Measurements from ENCODE around the gene HAO1.

Gene HAO1

DNA sequence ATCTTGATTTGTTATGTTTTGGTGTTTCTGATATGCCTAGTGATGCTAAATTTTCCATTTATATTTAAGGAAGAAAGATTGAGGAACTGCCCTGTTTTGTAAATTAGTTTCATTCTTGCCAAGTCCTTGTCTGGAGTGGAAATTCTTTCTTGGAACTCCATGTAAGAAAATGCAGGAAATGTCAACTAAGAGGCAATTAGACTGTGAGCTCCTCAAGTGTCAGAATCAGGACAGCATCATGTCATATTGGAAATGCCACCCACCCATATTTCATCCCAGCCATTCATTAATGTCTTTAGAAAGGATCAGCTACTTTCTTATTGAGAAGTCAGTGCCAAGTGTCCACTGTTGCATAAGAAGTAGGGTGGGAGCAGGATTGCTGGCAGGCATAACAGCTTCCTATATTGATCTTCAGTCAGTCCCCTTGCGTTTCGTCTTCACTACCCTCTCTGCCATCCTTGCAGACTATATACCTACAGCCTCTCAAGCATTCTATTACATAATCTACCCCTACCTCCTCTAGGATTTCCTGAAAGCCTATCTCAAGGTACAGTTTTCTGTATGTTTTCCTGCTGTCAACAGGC, 42.4 kb downstream of the HAO1 start:
- DNase-seq: no peak
- Histone ChIP-seq H3K9me2 (replicated peaks; ENCODE audit: insufficient read depth, low read length) (no peaks in the 10 kb centered on the region), H3K79me2 (ENCODE audit: low read length) (no peaks in the 10 kb centered on the region), H4K20me1 (ENCODE audit: insufficient read depth, low read length) (no peaks in the 10 kb centered on the region), H3K4me2 (ENCODE audit: low read depth, low read length) (no peak overlapping the region), H3K4me1 (ENCODE audit: low read length) (no peaks in the 10 kb centered on the region), H3K36me3 (replicated peaks; ENCODE audit: insufficient read depth, low read length) (no peaks in the 10 kb centered on the region), H3K27ac (ENCODE audit: low read length) (no peak overlapping the region), H3K9me3 (replicated peaks; ENCODE audit: insufficient read depth, low read length) (no peaks in the 10 kb centered on the region), H3K9ac (ENCODE audit: low read length) (no peak overlapping the region), H3K4me3 (ENCODE audit: low read length) (no peak overlapping the region), H2AFZ (ENCODE audit: low read length) (no peak overlapping the region), H3K27me3 (replicated peaks; ENCODE audit: insufficient read depth, low read length) (no peaks in the 10 kb centered on the region), H3F3A (ENCODE audit: insufficient read depth, low read length) (no peaks in the 10 kb centered on the region)
- TF ChIP-seq EZH2 (optimal IDR thresholded peaks at IDR 0.05; ENCODE audit: low read depth, low read length) (no peak), CTCF (IDR thresholded peaks at IDR 0.05; ENCODE audit: low read length) (no peak), EZH2phosphoT487 (IDR thresholded peaks at IDR 0.05; ENCODE audit: low read length) (no peak)

- no peaks in the 10 kb centered on the region for H3K4me1 ChIP-seq (ENCODE audit: low read length)
- no peaks in the 10 kb centered on the region for H3K79me2 ChIP-seq (ENCODE audit: low read length)
- no peaks in the 10 kb centered on the region for H3K27me3 ChIP-seq (replicated peaks; ENCODE audit: insufficient read depth, low read length)
- no peak for TF ChIP-seq EZH2 (optimal IDR thresholded peaks at IDR 0.05; ENCODE audit: low read depth, low read length)
- H3F3A ChIP-seq (ENCODE audit: insufficient read depth, low read length): no peaks in the 10 kb centered on the region
- H2AFZ ChIP-seq (ENCODE audit: low read length): no peak overlapping the region
- H3K9ac ChIP-seq (ENCODE audit: low read length): no peak overlapping the region
- DNase-seq: no peak
- H4K20me1 ChIP-seq (ENCODE audit: insufficient read depth, low read length): no peaks in the 10 kb centered on the region
- no peak overlapping the region for H3K4me3 ChIP-seq (ENCODE audit: low read length)
- H3K9me3 ChIP-seq (replicated peaks; ENCODE audit: insufficient read depth, low read length): no peaks in the 10 kb centered on the region
- no peak overlapping the region for H3K4me2 ChIP-seq (ENCODE audit: low read depth, low read length)
- H3K9me2 ChIP-seq (replicated peaks; ENCODE audit: insufficient read depth, low read length): no peaks in the 10 kb centered on the region
- H3K36me3 ChIP-seq (replicated peaks; ENCODE audit: insufficient read depth, low read length): no peaks in the 10 kb centered on the region
- no peak overlapping the region for H3K27ac ChIP-seq (ENCODE audit: low read length)
Measured at GRCh38 chr20:7893014-7893730, 47.1 kb downstream of the HAO1 start.

DNA sequence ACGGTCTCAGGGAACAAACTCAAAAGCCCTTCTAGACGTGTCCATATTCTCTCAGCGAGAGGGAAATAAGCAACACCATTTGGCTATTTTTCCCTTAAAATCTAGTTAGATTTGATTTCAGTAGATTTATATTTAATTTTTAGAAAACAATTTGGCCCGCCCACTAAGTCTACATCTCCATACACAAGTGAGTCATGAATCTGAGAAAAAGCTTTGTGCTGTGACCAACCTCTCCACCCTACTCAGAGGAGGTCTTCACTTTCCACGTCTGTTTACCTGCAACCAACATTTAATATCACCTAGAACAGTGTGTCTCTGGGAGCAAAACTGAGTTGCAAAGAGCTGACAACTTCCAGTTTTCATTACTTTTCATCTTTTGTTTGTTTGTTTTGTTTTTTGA, 48.6 kb downstream of the HAO1 start:
- H2AFZ ChIP-seq (ENCODE audit: low read length): no peak overlapping the region
- H4K20me1 ChIP-seq (ENCODE audit: insufficient read depth, low read length): no peaks in the 10 kb centered on the region
- no peaks in the 10 kb centered on the region for H3K4me1 ChIP-seq (ENCODE audit: low read length)
- H3K9ac ChIP-seq (ENCODE audit: low read length): no peak overlapping the region
- H3K4me3 ChIP-seq (ENCODE audit: low read length): no peak overlapping the region
- H3K9me2 ChIP-seq (replicated peaks; ENCODE audit: insufficient read depth, low read length): no peaks in the 10 kb centered on the region
- no peaks in the 10 kb centered on the region for H3F3A ChIP-seq (ENCODE audit: insufficient read depth, low read length)
- H3K36me3 ChIP-seq (replicated peaks; ENCODE audit: insufficient read depth, low read length): no peaks in the 10 kb centered on the region
- H3K79me2 ChIP-seq (ENCODE audit: low read length): no peaks in the 10 kb centered on the region
- H3K4me2 ChIP-seq (ENCODE audit: low read depth, low read length): no peak overlapping the region
- no peaks in the 10 kb centered on the region for H3K27me3 ChIP-seq (replicated peaks; ENCODE audit: insufficient read depth, low read length)
- no peaks in the 10 kb centered on the region for H3K9me3 ChIP-seq (replicated peaks; ENCODE audit: insufficient read depth, low read length)
- TF ChIP-seq EZH2phosphoT487 (IDR thresholded peaks at IDR 0.05; ENCODE audit: low read length): no peak
- TF ChIP-seq CTCF (IDR thresholded peaks at IDR 0.05; ENCODE audit: low read length): no peak
- TF ChIP-seq EZH2 (optimal IDR thresholded peaks at IDR 0.05; ENCODE audit: low read depth, low read length): no peak
- H3K27ac ChIP-seq (ENCODE audit: low read length): no peak overlapping the region
- no peak for DNase-seq

DNA sequence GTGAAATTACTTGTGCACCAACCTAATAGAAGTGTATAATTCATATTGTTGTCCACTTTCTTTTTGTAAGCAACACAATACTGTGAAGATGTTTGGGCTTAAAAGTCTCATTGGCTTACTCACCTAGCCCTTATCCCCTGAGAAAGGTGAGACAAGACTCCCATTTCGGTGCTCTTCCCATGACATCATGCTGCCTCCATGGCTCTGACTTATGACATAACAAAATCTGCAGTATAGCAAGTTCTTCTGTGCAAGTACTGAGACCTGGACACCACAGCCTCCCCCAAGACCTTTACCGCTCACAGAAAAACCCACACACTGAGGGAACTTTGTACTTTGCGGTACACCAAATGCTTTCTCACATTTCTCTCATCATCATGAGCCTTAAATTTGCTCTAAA, 50.5 kb downstream of the HAO1 start:
- Histone ChIP-seq H3K4me1 (ENCODE audit: low read length) (no peaks in the 10 kb centered on the region), H3K79me2 (ENCODE audit: low read length) (no peaks in the 10 kb centered on the region), H2AFZ (ENCODE audit: low read length) (no peak overlapping the region), H3K27me3 (replicated peaks; ENCODE audit: insufficient read depth, low read length) (no peaks in the 10 kb centered on the region), H3F3A (ENCODE audit: insufficient read depth, low read length) (no peaks in the 10 kb centered on the region), H3K4me2 (ENCODE audit: low read depth, low read length) (no peak overlapping the region), H3K9me2 (replicated peaks; ENCODE audit: insufficient read depth, low read length) (no peaks in the 10 kb centered on the region), H3K9ac (ENCODE audit: low read length) (no peak overlapping the region), H3K9me3 (replicated peaks; ENCODE audit: insufficient read depth, low read length) (no peaks in the 10 kb centered on the region), H3K4me3 (ENCODE audit: low read length) (no peak overlapping the region), H4K20me1 (ENCODE audit: insufficient read depth, low read length) (no peaks in the 10 kb centered on the region), H3K27ac (ENCODE audit: low read length) (no peak overlapping the region), H3K36me3 (replicated peaks; ENCODE audit: insufficient read depth, low read length) (no peaks in the 10 kb centered on the region)
- DNase-seq: no peak
- no peak for TF ChIP-seq EZH2phosphoT487 (IDR thresholded peaks at IDR 0.05; ENCODE audit: low read length)
- TF ChIP-seq CTCF (IDR thresholded peaks at IDR 0.05; ENCODE audit: low read length): no peak
- no peak for TF ChIP-seq EZH2 (optimal IDR thresholded peaks at IDR 0.05; ENCODE audit: low read depth, low read length)

Data from MM.1S (cell line).